ENCODE data around the gene RECQL5. TPM values are rescaled to one million over a fixed set of nuclear protein-coding genes. Genes with fewer than 3 reads are reported as not detected.

The RECQL5 gene
- total RNA-seq, 1 experiment from 2014 or later: 14.5 TPM

GRCh38 chr17:75688209-75688825, 21.4 kb upstream of the RECQL5 start:
- no peak for DNase-seq (ENCODE audit: low read depth)

GRCh38 chr17:75685499-75685898, 18.5 kb upstream of the RECQL5 start:
- no peak for DNase-seq (ENCODE audit: low read depth)

- DNase-seq (ENCODE audit: low read depth): peak; percentile 75
Measured at GRCh38 chr17:75684924-75685323, 18.0 kb upstream of the RECQL5 start.

GRCh38 chr17:75684249-75684648, 17.3 kb upstream of the RECQL5 start:
- no peak for DNase-seq (ENCODE audit: low read depth)

- DNase-seq (ENCODE audit: low read depth): peak; percentile 72
Measured at GRCh38 chr17:75683583-75683982, 16.6 kb upstream of the RECQL5 start.

GRCh38 chr17:75681289-75681688, 14.3 kb upstream of the RECQL5 start:
- DNase-seq (ENCODE audit: low read depth): no peak

- no peak for DNase-seq (ENCODE audit: low read depth)
Measured at GRCh38 chr17:75680431-75680830, 13.5 kb upstream of the RECQL5 start.

GRCh38 chr17:75679706-75680211, 12.8 kb upstream of the RECQL5 start:
- DNase-seq (ENCODE audit: low read depth): no peak

- DNase-seq (ENCODE audit: low read depth): no peak
Measured at GRCh38 chr17:75676461-75676860, 9.5 kb upstream of the RECQL5 start.

- DNase-seq (ENCODE audit: low read depth): no peak
Measured at GRCh38 chr17:75673487-75673886, 6.5 kb upstream of the RECQL5 start.

GRCh38 chr17:75672011-75672410, 5.1 kb upstream of the RECQL5 start:
- no peak for DNase-seq (ENCODE audit: low read depth)

- DNase-seq (ENCODE audit: low read depth): no peak
Measured at GRCh38 chr17:75670868-75671267, 3.9 kb upstream of the RECQL5 start.

GRCh38 chr17:75668489-75668888, 1.5 kb upstream of the RECQL5 start:
- DNase-seq (ENCODE audit: low read depth): no peak

- DNase-seq (ENCODE audit: low read depth): no peak
Measured at GRCh38 chr17:75667825-75668224, 871 bp upstream of the RECQL5 start.

- no peak for DNase-seq (ENCODE audit: low read depth)
Measured at GRCh38 chr17:75665981-75666380, 973 bp downstream of the RECQL5 start.

GRCh38 chr17:75664099-75664549, 2.8 kb downstream of the RECQL5 start:
- DNase-seq (ENCODE audit: low read depth): no peak

GRCh38 chr17:75662511-75662910, 4.4 kb downstream of the RECQL5 start:
- no peak for DNase-seq (ENCODE audit: low read depth)

- DNase-seq (ENCODE audit: low read depth): no peak
Measured at GRCh38 chr17:75661531-75661930, 5.4 kb downstream of the RECQL5 start.

GRCh38 chr17:75658237-75658636, 8.7 kb downstream of the RECQL5 start:
- DNase-seq (ENCODE audit: low read depth): no peak

GRCh38 chr17:75654176-75654575, 12.8 kb downstream of the RECQL5 start:
- peak; percentile 52 for DNase-seq (ENCODE audit: low read depth)

GRCh38 chr17:75652934-75653549, 13.9 kb downstream of the RECQL5 start:
- peak; percentile 20 for DNase-seq (ENCODE audit: low read depth)

GRCh38 chr17:75652341-75652740, 14.6 kb downstream of the RECQL5 start:
- DNase-seq (ENCODE audit: low read depth): no peak

- DNase-seq (ENCODE audit: low read depth): no peak
Measured at GRCh38 chr17:75650874-75651273, 16.1 kb downstream of the RECQL5 start.

Data from LHCN-M2 (cell line).